GM20000 (cell line): ENCODE results near the gene GLIPR2.

ENCODE experiments used
- DNase-seq: peaks from one replicate; pipeline ENCODE4 v3.0.0; 2012; ENCODE audit warnings: low spot score
- CTCF ChIP-seq: IDR thresholded peaks from 2 replicates; pipeline ENCODE4 v1.5.1; 2012; ENCODE audit warnings: mild to moderate bottlenecking, control low read depth; ENCODE audit errors: extremely low read depth, missing control alignments

Gene GLIPR2

GRCh38 chr9:36151316-36152210 lies 15.0 kb downstream of the GLIPR2 start:
- DNase-seq: peak; percentile 74
- TF ChIP-seq CTCF: no peak

- DNase-seq: no peak
- no peak for TF ChIP-seq CTCF
Observed at GRCh38 chr9:36152741-36153438, 16.4 kb downstream of the GLIPR2 start.

- no peak for DNase-seq
- TF ChIP-seq CTCF: no peak
Observed at GRCh38 chr9:36153746-36154145, 17.2 kb downstream of the GLIPR2 start.

GRCh38 chr9:36154331-36154952 lies 17.9 kb downstream of the GLIPR2 start:
- no peak for DNase-seq
- TF ChIP-seq CTCF: no peak

GRCh38 chr9:36156116-36156515 lies 19.6 kb downstream of the GLIPR2 start:
- DNase-seq: no peak
- TF ChIP-seq CTCF: no peak

- no peak for DNase-seq
Observed at GRCh38 chr9:36158122-36158521, 21.6 kb downstream of the GLIPR2 start.

More at GRCh38 chr9:36158122-36158521, 21.6 kb downstream of the GLIPR2 start:
- no peak for TF ChIP-seq CTCF
